Measurements from ENCODE around the gene INPP5A.

INPP5A gene

GRCh38 chr10:132640326-132641125 is 102.9 kb downstream of the INPP5A start:
- H3K9me3 Mint-ChIP-seq = no peaks in the 10 kb centered on the region
- no peak overlapping the region for H3K27ac Mint-ChIP-seq
- no peaks in the 10 kb centered on the region for H3K36me3 Mint-ChIP-seq (ENCODE audit: low read depth)
- H3K4me3 Mint-ChIP-seq = no peak overlapping the region
- DNase-seq (ENCODE audit: low spot score) = no peak
- H3K27me3 Mint-ChIP-seq (ENCODE audit: low read depth) = peaks cover 13% of the 10 kb centered on the region
- H3K4me1 Mint-ChIP-seq (ENCODE audit: low read depth) = peaks cover 11% of the 10 kb centered on the region

DNA sequence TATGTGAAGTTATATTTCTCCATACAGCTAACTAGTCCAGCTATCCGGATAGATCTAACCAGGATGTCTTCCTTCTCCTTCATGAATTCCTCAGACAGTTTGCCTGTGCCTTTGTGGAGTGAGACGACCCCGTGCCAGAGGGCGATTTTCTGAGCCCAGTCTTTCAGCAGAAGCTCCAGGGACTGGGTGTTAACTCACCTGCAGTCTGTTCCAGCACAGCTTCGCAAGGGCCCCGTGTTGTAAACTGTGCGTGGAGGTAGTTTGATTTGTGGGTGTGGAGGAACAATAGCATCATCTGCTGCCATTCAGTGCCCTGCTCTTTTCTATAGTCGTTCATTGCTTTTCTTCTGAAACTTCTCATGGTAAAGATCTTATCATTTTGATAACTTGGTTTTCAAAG is 103.8 kb downstream of the INPP5A start:
- no peak overlapping the region for H3K27ac Mint-ChIP-seq
- DNase-seq (ENCODE audit: low spot score) = no peak
- H3K36me3 Mint-ChIP-seq (ENCODE audit: low read depth) = no peaks in the 10 kb centered on the region
- no peak overlapping the region for H3K4me3 Mint-ChIP-seq
- H3K4me1 Mint-ChIP-seq (ENCODE audit: low read depth) = peaks cover 11% of the 10 kb centered on the region
- H3K27me3 Mint-ChIP-seq (ENCODE audit: low read depth) = peaks cover 13% of the 10 kb centered on the region
- H3K9me3 Mint-ChIP-seq = no peaks in the 10 kb centered on the region

GRCh38 chr10:132641966-132642731 is 104.6 kb downstream of the INPP5A start:
- no peak overlapping the region for H3K4me3 Mint-ChIP-seq
- no peaks in the 10 kb centered on the region for H3K36me3 Mint-ChIP-seq (ENCODE audit: low read depth)
- no peaks in the 10 kb centered on the region for H3K9me3 Mint-ChIP-seq
- peaks cover 12% of the 10 kb centered on the region for H3K27me3 Mint-ChIP-seq (ENCODE audit: low read depth)
- peaks cover 11% of the 10 kb centered on the region for H3K4me1 Mint-ChIP-seq (ENCODE audit: low read depth)
- no peak overlapping the region for H3K27ac Mint-ChIP-seq
- DNase-seq (ENCODE audit: low spot score) = no peak

DNA sequence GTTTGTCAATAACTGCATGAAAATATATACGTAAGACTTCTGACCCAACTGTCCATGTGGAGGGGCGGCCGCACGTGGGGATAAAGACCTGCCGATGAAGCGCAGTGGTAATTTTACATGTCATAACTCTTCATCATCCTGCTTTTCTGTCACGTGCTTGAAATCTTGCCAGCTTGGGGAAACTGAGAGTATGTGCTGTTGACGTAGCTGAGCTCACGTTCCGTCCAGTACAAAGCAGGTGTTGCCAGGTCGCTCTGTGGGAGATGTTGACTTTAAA is 105.1 kb downstream of the INPP5A start:
- Mint-ChIP-seq H3K27ac (no peak overlapping the region), H3K36me3 (ENCODE audit: low read depth) (no peaks in the 10 kb centered on the region), H3K27me3 (ENCODE audit: low read depth) (peaks cover 8% of the 10 kb centered on the region)

GRCh38 chr10:132643709-132644526 is 106.3 kb downstream of the INPP5A start:
- no peak overlapping the region for H3K4me3 Mint-ChIP-seq
- no peak overlapping the region for H3K27ac Mint-ChIP-seq
- DNase-seq (ENCODE audit: low spot score) = no peak
- H3K4me1 Mint-ChIP-seq (ENCODE audit: low read depth) = peaks cover 6% of the 10 kb centered on the region
- no peaks in the 10 kb centered on the region for H3K9me3 Mint-ChIP-seq
- H3K27me3 Mint-ChIP-seq (ENCODE audit: low read depth) = peaks cover 7% of the 10 kb centered on the region
- no peaks in the 10 kb centered on the region for H3K36me3 Mint-ChIP-seq (ENCODE audit: low read depth)

More for the DNA sequence above, 105.1 kb downstream of the INPP5A start:
- no peak for DNase-seq (ENCODE audit: low spot score)
- Mint-ChIP-seq H3K4me1 (ENCODE audit: low read depth) (peaks cover 7% of the 10 kb centered on the region), H3K4me3 (no peak overlapping the region), H3K9me3 (no peaks in the 10 kb centered on the region)

GRCh38 chr10:132644527-132645246 is 107.1 kb downstream of the INPP5A start:
- H3K27ac Mint-ChIP-seq = no peak overlapping the region
- no peaks in the 10 kb centered on the region for H3K9me3 Mint-ChIP-seq
- H3K4me3 Mint-ChIP-seq = no peak overlapping the region
- DNase-seq (ENCODE audit: low spot score) = no peak
- peaks cover 6% of the 10 kb centered on the region for H3K4me1 Mint-ChIP-seq (ENCODE audit: low read depth)
- H3K36me3 Mint-ChIP-seq (ENCODE audit: low read depth) = no peaks in the 10 kb centered on the region
- H3K27me3 Mint-ChIP-seq (ENCODE audit: low read depth) = no peaks in the 10 kb centered on the region

DNA sequence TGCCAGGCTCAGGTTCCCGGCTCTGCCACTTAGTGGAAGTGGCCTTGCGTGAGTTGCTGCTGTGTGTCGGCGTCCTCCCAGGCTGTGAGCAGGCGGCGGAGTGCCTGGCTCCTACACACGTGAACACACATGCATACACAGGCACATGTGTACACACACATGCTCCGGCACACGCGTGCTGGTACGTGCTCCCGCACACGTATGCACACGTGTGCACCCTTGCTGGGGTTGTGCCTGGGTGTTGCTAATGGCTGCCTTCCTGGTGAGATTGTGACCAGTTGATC is 107.6 kb downstream of the INPP5A start:
- Mint-ChIP-seq H3K36me3 (ENCODE audit: low read depth) (no peaks in the 10 kb centered on the region), H3K27ac (no peak overlapping the region), H3K4me3 (no peak overlapping the region), H3K9me3 (no peaks in the 10 kb centered on the region), H3K27me3 (ENCODE audit: low read depth) (no peaks in the 10 kb centered on the region), H3K4me1 (ENCODE audit: low read depth) (peaks cover 6% of the 10 kb centered on the region)
- DNase-seq (ENCODE audit: low spot score) = no peak

DNA sequence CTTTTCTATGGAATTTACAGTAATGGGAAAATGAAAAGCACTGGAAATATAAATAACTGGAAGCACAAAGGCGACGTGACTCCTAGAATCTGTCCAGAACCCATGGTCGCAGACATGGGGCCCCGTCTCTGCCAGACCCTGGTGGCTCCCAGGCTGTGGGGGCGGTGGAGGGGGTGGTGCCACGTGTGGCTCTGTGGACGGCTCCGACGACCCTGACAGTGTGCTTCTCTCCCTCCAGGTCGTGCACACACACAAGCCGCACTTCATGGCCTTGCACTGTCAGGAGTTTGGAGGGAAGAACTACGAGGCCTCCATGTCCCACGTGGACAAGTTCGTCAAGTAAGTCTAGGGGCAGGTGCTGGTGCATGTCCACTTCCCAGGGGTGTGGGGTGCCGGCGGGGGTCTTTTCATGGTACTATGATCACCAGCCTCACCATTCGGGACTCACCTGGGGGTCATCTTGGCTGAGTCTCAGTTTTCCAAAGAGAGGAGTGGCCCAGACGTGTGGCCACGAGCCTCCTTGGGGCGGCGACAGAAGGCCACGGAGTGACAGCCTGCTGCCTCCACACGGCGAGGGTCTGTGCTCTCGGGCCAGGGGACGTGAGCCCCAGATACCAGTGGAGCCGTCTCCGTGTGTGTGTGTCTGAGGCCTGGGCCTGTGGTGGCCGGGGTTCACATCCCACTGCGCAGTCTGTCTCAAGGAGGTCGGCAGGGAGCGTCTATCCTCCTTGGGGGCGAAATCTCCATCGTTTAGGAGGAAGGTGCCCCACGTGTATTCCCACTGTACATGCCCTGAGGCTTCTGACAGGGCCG is 108.2 kb downstream of the INPP5A start:
- Mint-ChIP-seq H3K27ac (no peak overlapping the region), H3K4me3 (no peak overlapping the region), H3K9me3 (no peaks in the 10 kb centered on the region), H3K4me1 (ENCODE audit: low read depth) (peaks cover 6% of the 10 kb centered on the region), H3K27me3 (ENCODE audit: low read depth) (no peaks in the 10 kb centered on the region), H3K36me3 (ENCODE audit: low read depth) (no peaks in the 10 kb centered on the region)
- no peak for DNase-seq (ENCODE audit: low spot score)

GRCh38 chr10:132646443-132647097 is 109.0 kb downstream of the INPP5A start:
- Mint-ChIP-seq H3K36me3 (ENCODE audit: low read depth) (no peaks in the 10 kb centered on the region), H3K4me3 (no peak overlapping the region), H3K27ac (no peak overlapping the region), H3K27me3 (ENCODE audit: low read depth) (no peaks in the 10 kb centered on the region), H3K9me3 (no peaks in the 10 kb centered on the region), H3K4me1 (ENCODE audit: low read depth) (peaks cover under 1% of the 10 kb centered on the region)
- DNase-seq (ENCODE audit: low spot score) = no peak

- H3K4me1 Mint-ChIP-seq (ENCODE audit: low read depth) = no peaks in the 10 kb centered on the region
- no peak for DNase-seq (ENCODE audit: low spot score)
- H3K36me3 Mint-ChIP-seq (ENCODE audit: low read depth) = no peaks in the 10 kb centered on the region
- H3K4me3 Mint-ChIP-seq = no peak overlapping the region
- no peaks in the 10 kb centered on the region for H3K27me3 Mint-ChIP-seq (ENCODE audit: low read depth)
- H3K27ac Mint-ChIP-seq = no peak overlapping the region
- no peaks in the 10 kb centered on the region for H3K9me3 Mint-ChIP-seq
These were observed 109.8 kb downstream of the INPP5A start for GRCh38 chr10:132647424-132647823.

- Mint-ChIP-seq H3K9me3 (no peaks in the 10 kb centered on the region), H3K36me3 (ENCODE audit: low read depth) (no peaks in the 10 kb centered on the region), H3K4me3 (no peak overlapping the region), H3K4me1 (ENCODE audit: low read depth) (no peaks in the 10 kb centered on the region), H3K27me3 (ENCODE audit: low read depth) (no peaks in the 10 kb centered on the region), H3K27ac (no peak overlapping the region)
- no peak for DNase-seq (ENCODE audit: low spot score)
These were observed 110.7 kb downstream of the INPP5A start for GRCh38 chr10:132648072-132648850.

- Mint-ChIP-seq H3K9me3 (no peaks in the 10 kb centered on the region), H3K27ac (no peak overlapping the region)
These were observed 111.4 kb downstream of the INPP5A start for GRCh38 chr10:132648851-132649528.

More at GRCh38 chr10:132648851-132649528, 111.4 kb downstream of the INPP5A start:
- no peak overlapping the region for H3K4me3 Mint-ChIP-seq
- H3K36me3 Mint-ChIP-seq (ENCODE audit: low read depth) = no peaks in the 10 kb centered on the region
- DNase-seq (ENCODE audit: low spot score) = no peak
- no peaks in the 10 kb centered on the region for H3K27me3 Mint-ChIP-seq (ENCODE audit: low read depth)
- H3K4me1 Mint-ChIP-seq (ENCODE audit: low read depth) = no peaks in the 10 kb centered on the region
